CD8-positive, alpha-beta memory T cell (primary cell): ENCODE results near the gene DNAJA3. TPM values are rescaled to one million over a fixed set of nuclear protein-coding genes. Genes with fewer than 3 reads are reported as not detected.

Experiments
- CTCF ChIA-PET: fragments of 350-600 bp; sonication (Branson Sonifier 250); formaldehyde crosslinking; loops from one replicate; lab custom pipeline; 2021; ENCODE audit warnings: antibody characterized with exemption; lab: Charles Lee
- POLR2A ChIA-PET: fragments of 350-600 bp; sonication (Branson Sonifier 250); formaldehyde crosslinking; loops from one replicate; lab custom pipeline; 2021; ENCODE audit warnings: antibody characterized with exemption; lab: Charles Lee
- DNase-seq, 5 donors: peaks; one replicate each; pipeline versions ENCODE4 v3.0.0 to v3.0.0-alpha.2; 2020 to 2022; ENCODE audit warnings: mixed read lengths in 1 of 5
- H3K27ac ChIP-seq: one replicate; pipeline ENCODE4 v1.7.0; 2013; ENCODE audit warnings: low read depth, mild to moderate bottlenecking, low read length, moderate library complexity
- H3K27me3 ChIP-seq: 2 replicates; pipeline ENCODE4 v1.7.0; 2013; ENCODE audit warnings: low read length, mild to moderate bottlenecking; ENCODE audit not compliant: insufficient read depth, poor library complexity, severe bottlenecking
- H3K36me3 ChIP-seq: 2 replicates; pipeline ENCODE4 v1.7.0; 2013; ENCODE audit warnings: mild to moderate bottlenecking, low read length, moderate library complexity; ENCODE audit not compliant: insufficient read depth
- H3K4me1 ChIP-seq: 2 replicates; pipeline ENCODE4 v1.7.0; 2013; ENCODE audit warnings: mild to moderate bottlenecking, low read length, moderate library complexity; ENCODE audit not compliant: insufficient read depth
- H3K4me3 ChIP-seq: 2 replicates; pipeline ENCODE4 v1.7.0; 2013; ENCODE audit warnings: mild to moderate bottlenecking, low read length
- H3K9me3 ChIP-seq: 2 replicates; pipeline ENCODE4 v1.7.0; 2013; ENCODE audit warnings: mild to moderate bottlenecking, low read length
- H3K27ac Mint-ChIP-seq, 8 donors: one replicate each; pipeline ENCODE4 v1.8.0; 2020 to 2021; ENCODE audit warnings: mixed read lengths in 8 of 8, mild to moderate bottlenecking in 6 of 8, inconsistent platforms in 3 of 8, moderate library complexity in 3 of 8
- H3K27me3 Mint-ChIP-seq, 2 donors: one replicate each; pipeline ENCODE4 v1.8.0; 2020 to 2021; ENCODE audit warnings: mixed read lengths in 2 of 2, mild to moderate bottlenecking in 1 of 2, moderate library complexity in 1 of 2
- H3K36me3 Mint-ChIP-seq, 3 donors: one replicate each; pipeline ENCODE4 v1.8.0; 2020 to 2021; ENCODE audit warnings: mixed read lengths in 3 of 3, inconsistent platforms in 1 of 3, mild to moderate bottlenecking in 1 of 3
- H3K4me1 Mint-ChIP-seq, 3 donors: one replicate each; pipeline ENCODE4 v1.8.0; 2020 to 2021; ENCODE audit warnings: mixed read lengths in 3 of 3, inconsistent platforms in 1 of 3, mild to moderate bottlenecking in 1 of 3
- H3K4me3 Mint-ChIP-seq, 7 donors: one replicate each; pipeline ENCODE4 v1.8.0; 2020 to 2021; ENCODE audit warnings: mixed read lengths in 7 of 7, mild to moderate bottlenecking in 6 of 7, moderate library complexity in 4 of 7, inconsistent platforms in 2 of 7
- H3K9me3 Mint-ChIP-seq, 5 donors: one replicate each; pipeline ENCODE4 v1.8.0; 2020 to 2022; ENCODE audit warnings: mixed read lengths in 5 of 5, mild to moderate bottlenecking in 3 of 5, moderate library complexity in 2 of 5, inconsistent platforms in 1 of 5
- polyA plus RNA-seq: library from polyadenylated mRNA; unstranded; fragments of 300-500 nt; fragmentation: Illumina TruSeq; gene quantifications from one replicate; pipeline ENCODE4 v1.2.3, GENCODE V29; 2021
- total RNA-seq, 2 experiments: library from RNA; stranded (reverse); gene quantifications; one replicate each; pipeline ENCODE4 v1.2.3, GENCODE V29; 2021

The DNAJA3 gene
- total and polyA plus RNA-seq, 3 experiments from 2014 or later: 51.1 to 108 (median 104) TPM

GRCh38 chr16:4467916-4468315 is 42.2 kb downstream of the DNAJA3 start:
- Histone ChIP-seq H3K36me3 (peaks cover 12% of the 10 kb centered on the region), H3K9me3 (no peaks in the 10 kb centered on the region), H3K27ac (no peak overlapping the region), H3K27me3 (no peaks in the 10 kb centered on the region), H3K4me3 (no peak overlapping the region), H3K4me1 (peaks cover 28% of the 10 kb centered on the region)
- DNase-seq: no peak
- H3K27ac Mint-ChIP-seq: peak overlapping the region in 1 of 8 donors; percentile 98
- H3K27me3 Mint-ChIP-seq: no peaks in the 10 kb centered on the region
- H3K9me3 Mint-ChIP-seq: no peaks in the 10 kb centered on the region
- CTCF ChIA-PET: interaction anchor here (1.0 kb wide), 1 partner anchor 38 kb away, joined by 3 read pairs; no protein-coding TSS in a partner anchor
- H3K4me1 Mint-ChIP-seq: peaks cover 30 to 40% (median 34%) of the 10 kb centered on the region in 3 donors
- H3K36me3 Mint-ChIP-seq: peaks cover 7 to 58% (median 15%) of the 10 kb centered on the region in 3 donors
- no peak overlapping the region for H3K4me3 Mint-ChIP-seq
- POLR2A ChIA-PET: no interaction called here

- H3K4me3 ChIP-seq: no peak overlapping the region
- POLR2A ChIA-PET: interaction anchor here (0.5 kb wide), 1 partner anchor 33 kb away, joined by 3 read pairs; no protein-coding TSS in a partner anchor
- Mint-ChIP-seq H3K4me3 (no peak overlapping the region), H3K36me3 (peaks cover 7 to 49% (median 15%) of the 10 kb centered on the region in 3 donors), H3K4me1 (peaks cover 35 to 47% (median 44%) of the 10 kb centered on the region in 3 donors), H3K27me3 (no peaks in the 10 kb centered on the region), H3K27ac (peak overlapping the region in 5 of 8 donors; percentile 23 to 68 (median 54)), H3K9me3 (no peaks in the 10 kb centered on the region)
- H3K27ac ChIP-seq: no peak overlapping the region
- no peak for DNase-seq
- peaks cover 30% of the 10 kb centered on the region for H3K4me1 ChIP-seq
- peaks cover 12% of the 10 kb centered on the region for H3K36me3 ChIP-seq
- no peaks in the 10 kb centered on the region for H3K9me3 ChIP-seq
- no peaks in the 10 kb centered on the region for H3K27me3 ChIP-seq
- CTCF ChIA-PET: interaction anchor here (1.7 kb wide), 1 partner anchor 9 kb away, joined by 4 read pairs; no protein-coding TSS in a partner anchor
Observed at GRCh38 chr16:4468972-4469371, 43.3 kb downstream of the DNAJA3 start.

GRCh38 chr16:4471869-4472268 is 46.2 kb downstream of the DNAJA3 start:
- H3K4me1 Mint-ChIP-seq: peaks cover 25 to 40% (median 39%) of the 10 kb centered on the region in 3 donors
- H3K27me3 Mint-ChIP-seq: no peaks in the 10 kb centered on the region
- H3K27ac Mint-ChIP-seq: peak overlapping the region in 6 of 8 donors; percentile 40 to 89 (median 57)
- POLR2A ChIA-PET: interaction anchor here (1.3 kb wide), 1 partner anchor 34 kb away, joined by 3 read pairs; no protein-coding TSS in a partner anchor
- no peak overlapping the region for H3K4me3 ChIP-seq
- CTCF ChIA-PET: interaction anchor here (1.7 to 1.9 kb wide), 2 partner anchors 33 to 35 kb away, joined by 4 to 5 read pairs; no protein-coding TSS in a partner anchor
- no peaks in the 10 kb centered on the region for H3K9me3 ChIP-seq
- peaks cover 5% of the 10 kb centered on the region for H3K36me3 ChIP-seq
- no peaks in the 10 kb centered on the region for H3K9me3 Mint-ChIP-seq
- no peaks in the 10 kb centered on the region for H3K27me3 ChIP-seq
- H3K4me3 Mint-ChIP-seq: peak overlapping the region in 1 of 7 donors; percentile 65
- peaks cover 2 to 30% (median 5%) of the 10 kb centered on the region in 3 donors for H3K36me3 Mint-ChIP-seq
- DNase-seq: no peak
- peaks cover 27% of the 10 kb centered on the region for H3K4me1 ChIP-seq
- H3K27ac ChIP-seq: no peak overlapping the region

- ChIA-PET POLR2A (interaction anchor here (0.6 to 1.2 kb wide), 3 partner anchors 33 to 505 kb away, joined by 3 to 6 read pairs (median 4); no protein-coding TSS in a partner anchor), CTCF (interaction anchor here (1.0 to 1.7 kb wide), 2 partner anchors 34 to 67 kb away, joined by 3 to 5 read pairs; no protein-coding TSS in a partner anchor)
- no peaks in the 10 kb centered on the region for H3K9me3 Mint-ChIP-seq
- peak overlapping the region; percentile 19 to 99 (median 85) for H3K4me3 Mint-ChIP-seq
- no peak for DNase-seq
- H3K27me3 Mint-ChIP-seq: no peaks in the 10 kb centered on the region
- peaks cover 30 to 46% (median 46%) of the 10 kb centered on the region in 3 donors for H3K4me1 Mint-ChIP-seq
- Histone ChIP-seq H3K4me3 (no peak overlapping the region), H3K9me3 (no peaks in the 10 kb centered on the region), H3K27ac (no peak overlapping the region), H3K27me3 (no peaks in the 10 kb centered on the region), H3K4me1 (peaks cover 27% of the 10 kb centered on the region), H3K36me3 (no peaks in the 10 kb centered on the region)
- peaks cover 2 to 28% (median 3%) of the 10 kb centered on the region in 3 donors for H3K36me3 Mint-ChIP-seq
- peak overlapping the region; percentile 59 to 92 (median 82) for H3K27ac Mint-ChIP-seq
Observed at GRCh38 chr16:4472880-4473279, 47.2 kb downstream of the DNAJA3 start.

GRCh38 chr16:4474192-4474961 is 48.7 kb downstream of the DNAJA3 start, which contains the start of gene NMRAL1:
Gene NMRAL1 (minus strand): TSS chr16:4474625. CDS start chr16:4474132, 493 bp downstream.
- no peaks in the 10 kb centered on the region for H3K27me3 ChIP-seq
- Mint-ChIP-seq H3K4me1 (peaks cover 37 to 59% (median 52%) of the 10 kb centered on the region in 3 donors), H3K27ac (peak within 1 kb of the TSS; percentile 63 to 97 (median 88))

GRCh38 chr16:4475880-4476788 is 50.5 kb downstream of the DNAJA3 start, which contains the start of gene HMOX2:
Gene HMOX2 (plus strand): TSS chr16:4476398. CDS start chr16:4505525, 29,127 bp downstream.
- no peaks in the 10 kb centered on the region for H3K9me3 Mint-ChIP-seq
- peaks cover 0 to 23% (median 2%) of the 10 kb centered on the region in 3 donors for H3K36me3 Mint-ChIP-seq
- Histone ChIP-seq H3K27me3 (no peaks in the 10 kb centered on the region), H3K4me1 (peaks cover 44% of the 10 kb centered on the region), H3K27ac (peak within 1 kb of the TSS; percentile 85), H3K36me3 (no peaks in the 10 kb centered on the region), H3K4me3 (peak within 1 kb of the TSS; percentile 55), H3K9me3 (no peaks in the 10 kb centered on the region)
- peak within 1 kb of the TSS; percentile 92 to 99 (median 93) for H3K4me3 Mint-ChIP-seq
- H3K27me3 Mint-ChIP-seq: no peaks in the 10 kb centered on the region
- ChIA-PET CTCF (interaction anchor here (0.7 to 6.8 kb wide), 14 partner anchors 10 to 258 kb away, joined by 3 to 87 read pairs (median 4); partner anchors contain the start of genes ANKS3 and DNAAF8), POLR2A (interaction anchor here (0.7 to 5.1 kb wide), 13 partner anchors 10 to 204 kb away, joined by 3 to 42 read pairs (median 4); partner anchors contain the start of genes CDIP1 and CORO7)
- peak; percentile 87 to 93 (median 91) for DNase-seq
- peak within 1 kb of the TSS; percentile 85 to 97 (median 94) for H3K27ac Mint-ChIP-seq
- H3K4me1 Mint-ChIP-seq: peaks cover 38 to 58% (median 52%) of the 10 kb centered on the region in 3 donors

More at GRCh38 chr16:4474192-4474961, 48.7 kb downstream of the DNAJA3 start, which contains the start of gene NMRAL1:
- ChIA-PET POLR2A (interaction anchor here (0.6 to 5.1 kb wide), 5 partner anchors 8 to 117 kb away, joined by 3 to 42 read pairs (median 8); partner anchors contain the start of gene CORO7), CTCF (interaction anchor here (1.0 to 6.8 kb wide), 5 partner anchors 15 to 141 kb away, joined by 3 to 87 read pairs (median 41); no protein-coding TSS in a partner anchor)
- peak within 1 kb of the TSS; percentile 69 for H3K27ac ChIP-seq
- Mint-ChIP-seq H3K4me3 (peak within 1 kb of the TSS; percentile 82 to 99 (median 86)), H3K27me3 (no peaks in the 10 kb centered on the region), H3K9me3 (no peaks in the 10 kb centered on the region), H3K36me3 (peaks cover 0 to 26% (median 2%) of the 10 kb centered on the region in 3 donors)
- peak within 1 kb of the TSS; percentile 68 for H3K4me3 ChIP-seq
- no peaks in the 10 kb centered on the region for H3K9me3 ChIP-seq
- no peaks in the 10 kb centered on the region for H3K36me3 ChIP-seq
- peaks cover 42% of the 10 kb centered on the region for H3K4me1 ChIP-seq
- DNase-seq: peak; percentile 82 to 92 (median 89)
